Activated naive CD4-positive, alpha-beta T cell treated with anti-CD3 and anti-CD28 coated beads, Interleukin-2, amount 50 U/mL, for 16 hours (primary cell): ENCODE data around the gene MS4A5.
"Not testable (repeated sequence)": the region's sequence is repeated elsewhere in the genome, so short reads cannot be mapped to it uniquely, and the experiment has no call there.

Experiments used
- DNase-seq: peaks from one replicate; pipeline ENCODE4 v3.0.0-alpha.2; 2020

The MS4A5 gene

GRCh38 chr11:60429272-60429671 is at the start of gene MS4A5:
MS4A5 (plus strand) TSS chr11:60429572; CDS start chr11:60429675, 103 bp downstream.
- no peak for DNase-seq

GRCh38 chr11:60389279-60389910 is 40.0 kb upstream of the MS4A5 start:
- no peak for DNase-seq

GRCh38 chr11:60390419-60390818 is 39.0 kb upstream of the MS4A5 start:
- no peak for DNase-seq

- DNase-seq: no peak
These were observed 37.0 kb upstream of the MS4A5 start for GRCh38 chr11:60392361-60392760.

- no peak for DNase-seq
These were observed 36.4 kb upstream of the MS4A5 start for GRCh38 chr11:60393016-60393415.

- no peak for DNase-seq
These were observed 34.5 kb upstream of the MS4A5 start for GRCh38 chr11:60394666-60395380.

- DNase-seq: no peak
These were observed 33.0 kb upstream of the MS4A5 start, which contains the start of gene MS4A14 for GRCh38 chr11:60396382-60396781. MS4A14 (plus strand) TSS chr11:60396459; CDS start chr11:60396579, 120 bp downstream.

GRCh38 chr11:60396799-60397198 is 32.6 kb upstream of the MS4A5 start:
- no peak for DNase-seq

GRCh38 chr11:60420015-60420414 is 9.4 kb upstream of the MS4A5 start:
- DNase-seq: no peak

GRCh38 chr11:60422609-60423008 is 6.8 kb upstream of the MS4A5 start:
- DNase-seq: no peak

- no peak for DNase-seq
These were observed 855 bp upstream of the MS4A5 start for GRCh38 chr11:60428517-60428916.

- no peak for DNase-seq
These were observed 1.9 kb downstream of the MS4A5 start for GRCh38 chr11:60431251-60431650.

GRCh38 chr11:60433401-60433800 is 4.0 kb downstream of the MS4A5 start:
- no peak for DNase-seq

- DNase-seq: no peak
These were observed 17.7 kb downstream of the MS4A5 start for GRCh38 chr11:60447070-60447469.

- no peak for DNase-seq
These were observed 18.5 kb downstream of the MS4A5 start for GRCh38 chr11:60447846-60448245.

- DNase-seq: not testable (repeated sequence)
These were observed 21.8 kb downstream of the MS4A5 start for GRCh38 chr11:60451185-60451584.

GRCh38 chr11:60454212-60454611 is 24.8 kb downstream of the MS4A5 start:
- no peak for DNase-seq

- DNase-seq: no peak
These were observed 26.2 kb downstream of the MS4A5 start, which contains the start of gene MS4A1 for GRCh38 chr11:60455531-60456042. MS4A1 (plus strand) TSS chr11:60455847; CDS start chr11:60462375, 6,528 bp downstream.

GRCh38 chr11:60457576-60457975 is 28.2 kb downstream of the MS4A5 start:
- no peak for DNase-seq

- DNase-seq: no peak
These were observed 30.0 kb downstream of the MS4A5 start for GRCh38 chr11:60459345-60459744.

GRCh38 chr11:60468829-60469228 is 39.5 kb downstream of the MS4A5 start:
- no peak for DNase-seq

GRCh38 chr11:60469723-60470122 is 40.4 kb downstream of the MS4A5 start:
- no peak for DNase-seq

GRCh38 chr11:60477035-60477445 is 47.7 kb downstream of the MS4A5 start:
- DNase-seq: no peak

GRCh38 chr11:60482361-60482760 is 53.0 kb downstream of the MS4A5 start:
- no peak for DNase-seq
